MM.1S (cell line): ENCODE data around the gene CYS1.

Experiments used
- DNase-seq: peaks from one replicate; pipeline ENCODE4 v3.0.0-alpha.2; 2015
- H2AFZ ChIP-seq: fragments of 300-600 bp; sonication (generic); 2 replicates; pipeline ENCODE4 v1.6.0; 2016; ENCODE audit warnings: antibody characterized with exemption, low read length
- H3F3A ChIP-seq: fragments of 300-600 bp; sonication (generic); 2 replicates; pipeline ENCODE4 v1.6.1; 2016; ENCODE audit warnings: mild to moderate bottlenecking, antibody characterized with exemption, low read length, moderate library complexity, mixed read lengths; ENCODE audit not compliant: insufficient read depth
- H3K27ac ChIP-seq: fragments of 300-600 bp; sonication (generic); 2 replicates; pipeline ENCODE4 v1.5.1; 2016; ENCODE audit warnings: mild to moderate bottlenecking, low read length
- H3K27me3 ChIP-seq: fragments of 300-600 bp; sonication (generic); replicated peaks from 2 replicates; pipeline ENCODE4 v1.6.0; 2016; ENCODE audit warnings: low read length; ENCODE audit not compliant: insufficient read depth
- H3K36me3 ChIP-seq: fragments of 300-600 bp; sonication (generic); replicated peaks from 2 replicates; pipeline ENCODE4 v1.6.1; 2016; ENCODE audit warnings: mild to moderate bottlenecking, low read length, mixed read lengths; ENCODE audit not compliant: insufficient read depth
- H3K4me1 ChIP-seq: fragments of 300-600 bp; sonication (generic); 2 replicates; pipeline ENCODE4 v1.6.1; 2016; ENCODE audit warnings: low read length, mixed read lengths
- H3K4me2 ChIP-seq: fragments of 300-600 bp; sonication (generic); 2 replicates; pipeline ENCODE4 v1.6.0; 2016; ENCODE audit warnings: low read depth, low read length
- H3K4me3 ChIP-seq: fragments of 300-600 bp; sonication (generic); 2 replicates; pipeline ENCODE4 v1.5.1; 2016; ENCODE audit warnings: low read length, mixed read lengths
- H3K79me2 ChIP-seq: fragments of 300-600 bp; sonication (generic); 2 replicates; pipeline ENCODE4 v1.6.1; 2016; ENCODE audit warnings: mixed run types, low read length, mixed read lengths
- H3K9ac ChIP-seq: fragments of 300-600 bp; sonication (generic); 2 replicates; pipeline ENCODE4 v1.6.1; 2016; ENCODE audit warnings: low read length, mixed read lengths
- H3K9me2 ChIP-seq: fragments of 300-600 bp; sonication (generic); replicated peaks from 2 replicates; pipeline ENCODE4 v1.6.1; 2016; ENCODE audit warnings: mild to moderate bottlenecking, low read length, mixed read lengths; ENCODE audit not compliant: insufficient read depth
- H3K9me3 ChIP-seq: fragments of 300-600 bp; sonication (generic); replicated peaks from 2 replicates; pipeline ENCODE4 v1.6.1; 2016; ENCODE audit warnings: mild to moderate bottlenecking, low read length, mixed read lengths; ENCODE audit not compliant: insufficient read depth
- H4K20me1 ChIP-seq: fragments of 300-600 bp; sonication (generic); 2 replicates; pipeline ENCODE4 v1.6.1; 2016; ENCODE audit warnings: mild to moderate bottlenecking, low read length, moderate library complexity, mixed read lengths; ENCODE audit not compliant: insufficient read depth
- EZH2 ChIP-seq: fragments of 300-600 bp; sonication (generic); optimal IDR thresholded peaks from 2 replicates; pipeline ENCODE3; 2017; ENCODE audit warnings: low read depth, mild to moderate bottlenecking, antibody characterized with exemption, low read length, mixed read lengths
- EZH2phosphoT487 ChIP-seq: fragments of 300-600 bp; sonication (generic); IDR thresholded peaks from 2 replicates; pipeline ENCODE4 v1.6.1; 2018; ENCODE audit warnings: antibody characterized with exemption, low read length
- TF ChIP-seq, protein P1 (sequence below): fragments of 300-600 bp; sonication (generic); IDR thresholded peaks from 2 replicates; pipeline ENCODE4 v1.5.1; 2016; ENCODE audit warnings: antibody characterized with exemption, low read length, mixed read lengths

The CYS1 gene

GRCh38 chr2:10030311-10030736, 49.9 kb downstream of the CYS1 start:
- Histone ChIP-seq H2AFZ (no peak overlapping the region), H4K20me1 (no peaks in the 10 kb centered on the region), H3K4me2 (no peak overlapping the region), H3K36me3 (no peaks in the 10 kb centered on the region), H3K79me2 (no peaks in the 10 kb centered on the region), H3K27me3 (no peaks in the 10 kb centered on the region), H3K9ac (no peak overlapping the region), H3K9me3 (no peaks in the 10 kb centered on the region), H3K9me2 (no peaks in the 10 kb centered on the region), H3K4me3 (no peak overlapping the region), H3K4me1 (no peaks in the 10 kb centered on the region), H3K27ac (no peak overlapping the region), H3F3A (no peaks in the 10 kb centered on the region)
- no peak for TF ChIP-seq EZH2phosphoT487
- no peak for TF ChIP-seq EZH2
- TF ChIP-seq, protein P1, sequence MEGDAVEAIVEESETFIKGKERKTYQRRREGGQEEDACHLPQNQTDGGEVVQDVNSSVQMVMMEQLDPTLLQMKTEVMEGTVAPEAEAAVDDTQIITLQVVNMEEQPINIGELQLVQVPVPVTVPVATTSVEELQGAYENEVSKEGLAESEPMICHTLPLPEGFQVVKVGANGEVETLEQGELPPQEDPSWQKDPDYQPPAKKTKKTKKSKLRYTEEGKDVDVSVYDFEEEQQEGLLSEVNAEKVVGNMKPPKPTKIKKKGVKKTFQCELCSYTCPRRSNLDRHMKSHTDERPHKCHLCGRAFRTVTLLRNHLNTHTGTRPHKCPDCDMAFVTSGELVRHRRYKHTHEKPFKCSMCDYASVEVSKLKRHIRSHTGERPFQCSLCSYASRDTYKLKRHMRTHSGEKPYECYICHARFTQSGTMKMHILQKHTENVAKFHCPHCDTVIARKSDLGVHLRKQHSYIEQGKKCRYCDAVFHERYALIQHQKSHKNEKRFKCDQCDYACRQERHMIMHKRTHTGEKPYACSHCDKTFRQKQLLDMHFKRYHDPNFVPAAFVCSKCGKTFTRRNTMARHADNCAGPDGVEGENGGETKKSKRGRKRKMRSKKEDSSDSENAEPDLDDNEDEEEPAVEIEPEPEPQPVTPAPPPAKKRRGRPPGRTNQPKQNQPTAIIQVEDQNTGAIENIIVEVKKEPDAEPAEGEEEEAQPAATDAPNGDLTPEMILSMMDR = no peak
- no peak for DNase-seq

GRCh38 chr2:10029875-10030223, 50.4 kb downstream of the CYS1 start:
- Histone ChIP-seq H3K36me3 (no peaks in the 10 kb centered on the region), H2AFZ (no peak overlapping the region), H3K9me2 (no peaks in the 10 kb centered on the region), H4K20me1 (no peaks in the 10 kb centered on the region), H3K27ac (no peak overlapping the region), H3K79me2 (no peaks in the 10 kb centered on the region), H3K4me3 (no peak overlapping the region), H3K27me3 (no peaks in the 10 kb centered on the region), H3K9ac (no peak overlapping the region), H3K4me1 (no peaks in the 10 kb centered on the region), H3F3A (no peaks in the 10 kb centered on the region), H3K4me2 (no peak overlapping the region), H3K9me3 (no peaks in the 10 kb centered on the region)
- DNase-seq = no peak
- no peak for TF ChIP-seq EZH2phosphoT487

- no peaks in the 10 kb centered on the region for H3K9me3 ChIP-seq
- no peak overlapping the region for H3K27ac ChIP-seq
- H3F3A ChIP-seq = no peaks in the 10 kb centered on the region
- H4K20me1 ChIP-seq = no peaks in the 10 kb centered on the region
- no peak overlapping the region for H3K9ac ChIP-seq
- H2AFZ ChIP-seq = no peak overlapping the region
- H3K36me3 ChIP-seq = no peaks in the 10 kb centered on the region
- H3K27me3 ChIP-seq = no peaks in the 10 kb centered on the region
- H3K9me2 ChIP-seq = no peaks in the 10 kb centered on the region
- no peaks in the 10 kb centered on the region for H3K4me1 ChIP-seq
- H3K4me3 ChIP-seq = no peak overlapping the region
- no peaks in the 10 kb centered on the region for H3K79me2 ChIP-seq
- no peak for DNase-seq
- TF ChIP-seq EZH2phosphoT487 (no peak), EZH2 (no peak)
- TF ChIP-seq, protein P1 = no peak
- no peak overlapping the region for H3K4me2 ChIP-seq
Observed at GRCh38 chr2:10028988-10029874, 51.0 kb downstream of the CYS1 start.

DNA sequence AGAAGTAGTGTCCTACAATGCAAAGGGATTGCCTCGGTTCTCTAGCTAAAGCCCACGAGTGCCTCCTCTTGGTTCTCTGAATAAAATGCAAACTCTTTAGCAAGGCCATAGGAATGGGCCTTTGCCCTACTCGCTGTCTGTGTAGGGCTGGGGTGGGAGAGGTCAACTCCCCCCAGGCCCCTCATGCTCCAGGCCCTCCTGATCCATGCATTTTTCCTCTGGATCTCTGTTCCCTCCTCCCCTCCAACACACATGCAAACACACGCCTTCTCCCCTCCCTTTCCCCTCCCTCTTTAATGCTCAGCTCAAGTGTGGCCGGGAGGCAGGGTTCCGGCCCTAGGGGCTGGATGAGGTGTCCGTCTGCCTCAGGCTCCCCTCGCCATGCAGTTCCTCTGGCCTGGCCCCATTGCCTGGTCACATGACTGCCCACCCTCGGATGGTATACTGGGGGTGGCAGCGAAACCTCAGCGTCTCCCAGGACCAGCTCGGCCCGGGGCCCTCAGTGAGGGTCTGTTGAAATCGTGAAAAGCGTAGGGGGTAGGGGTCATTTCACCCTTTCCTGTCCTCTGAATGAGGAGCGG, 51.7 kb downstream of the CYS1 start:
- H3K4me3 ChIP-seq = no peak overlapping the region
- no peaks in the 10 kb centered on the region for H3K9me3 ChIP-seq
- no peaks in the 10 kb centered on the region for H4K20me1 ChIP-seq
- no peaks in the 10 kb centered on the region for H3K79me2 ChIP-seq
- DNase-seq = no peak
- no peak overlapping the region for H2AFZ ChIP-seq
- H3K9ac ChIP-seq = no peak overlapping the region
- TF ChIP-seq, protein P1 = no peak; the same call in 1 of the 2 replicates
- TF ChIP-seq EZH2phosphoT487 (no peak), EZH2 (no peak)
- no peak overlapping the region for H3K27ac ChIP-seq
- H3K4me2 ChIP-seq = no peak overlapping the region
- no peaks in the 10 kb centered on the region for H3K36me3 ChIP-seq
- no peaks in the 10 kb centered on the region for H3K4me1 ChIP-seq
- no peaks in the 10 kb centered on the region for H3K27me3 ChIP-seq
- no peaks in the 10 kb centered on the region for H3K9me2 ChIP-seq
- H3F3A ChIP-seq = no peaks in the 10 kb centered on the region
